Progenitor cell of endocrine pancreas (in vitro differentiated cells): ENCODE measurements around the gene KLHL1. TPM values are rescaled to one million over a fixed set of nuclear protein-coding genes. Genes with fewer than 3 reads are reported as not detected.
A peak's percentile ranks its signal among the peaks of the same experiment; 100 is the strongest.

Experiments
- DNase-seq: peaks from one replicate; pipeline ENCODE4 v3.0.0; 2021; ENCODE audit warnings: low spot score; ENCODE audit not compliant: unreplicated experiment
- H3K27ac Mint-ChIP-seq: 2 replicates; pipeline ENCODE4 v1.8.0; 2021; ENCODE audit warnings: mild to moderate bottlenecking, moderate library complexity, mixed read lengths
- H3K27me3 Mint-ChIP-seq: 2 replicates; pipeline ENCODE4 v1.8.0; 2021; ENCODE audit warnings: mixed read lengths
- H3K36me3 Mint-ChIP-seq: 2 replicates; pipeline ENCODE4 v1.8.0; 2022; ENCODE audit warnings: mixed read lengths; ENCODE audit not compliant: insufficient read depth
- H3K4me1 Mint-ChIP-seq: 2 replicates; pipeline ENCODE4 v1.8.0; 2021; ENCODE audit warnings: low read depth, mixed read lengths
- H3K4me3 Mint-ChIP-seq: 2 replicates; pipeline ENCODE4 v1.8.0; 2021; ENCODE audit warnings: low read depth, mild to moderate bottlenecking, moderate library complexity, mixed read lengths
- H3K9me3 Mint-ChIP-seq: 2 replicates; pipeline ENCODE4 v1.8.0; 2021; ENCODE audit warnings: low read depth, mixed read lengths
- total RNA-seq: library from RNA; stranded (reverse); gene quantifications from 2 replicates; pipeline ENCODE4 v1.2.1, GENCODE V29; 2021
- TF ChIP-seq, protein P1 (sequence below): fragments of 200-600 bp; sonication (generic); IDR thresholded peaks from one replicate; pipeline ENCODE4 v1.5.0; 2021; ENCODE audit warnings: antibody characterized with exemption, mild to moderate bottlenecking; ENCODE audit not compliant: unreplicated experiment

The KLHL1 gene
- total RNA-seq, 1 donor from 2014 or later: 0.14 TPM

DNA sequence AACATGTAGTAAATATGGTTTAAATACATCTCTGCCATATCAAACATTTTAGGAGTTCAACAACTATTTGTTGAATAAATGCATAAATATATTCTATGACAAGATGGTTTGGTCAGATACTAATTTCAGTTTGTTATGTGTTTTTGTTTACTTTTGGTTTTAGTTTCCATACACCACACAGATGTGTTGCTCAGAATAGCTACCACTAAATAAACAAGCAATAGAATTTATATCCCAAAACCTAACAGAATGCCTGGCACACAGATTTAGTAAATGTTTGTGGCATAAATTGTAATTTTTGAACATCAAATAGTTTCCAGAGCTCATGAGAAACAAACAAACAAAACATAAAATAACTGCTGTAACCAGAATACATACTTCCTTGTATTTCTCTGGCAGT, 127.5 kb downstream of the KLHL1 start:
- Mint-ChIP-seq H3K27ac (no peak overlapping the region), H3K9me3 (no peaks in the 10 kb centered on the region), H3K36me3 (no peaks in the 10 kb centered on the region), H3K4me3 (no peak overlapping the region), H3K27me3 (no peaks in the 10 kb centered on the region), H3K4me1 (no peaks in the 10 kb centered on the region)
- no peak for DNase-seq
- TF ChIP-seq, protein P1, sequence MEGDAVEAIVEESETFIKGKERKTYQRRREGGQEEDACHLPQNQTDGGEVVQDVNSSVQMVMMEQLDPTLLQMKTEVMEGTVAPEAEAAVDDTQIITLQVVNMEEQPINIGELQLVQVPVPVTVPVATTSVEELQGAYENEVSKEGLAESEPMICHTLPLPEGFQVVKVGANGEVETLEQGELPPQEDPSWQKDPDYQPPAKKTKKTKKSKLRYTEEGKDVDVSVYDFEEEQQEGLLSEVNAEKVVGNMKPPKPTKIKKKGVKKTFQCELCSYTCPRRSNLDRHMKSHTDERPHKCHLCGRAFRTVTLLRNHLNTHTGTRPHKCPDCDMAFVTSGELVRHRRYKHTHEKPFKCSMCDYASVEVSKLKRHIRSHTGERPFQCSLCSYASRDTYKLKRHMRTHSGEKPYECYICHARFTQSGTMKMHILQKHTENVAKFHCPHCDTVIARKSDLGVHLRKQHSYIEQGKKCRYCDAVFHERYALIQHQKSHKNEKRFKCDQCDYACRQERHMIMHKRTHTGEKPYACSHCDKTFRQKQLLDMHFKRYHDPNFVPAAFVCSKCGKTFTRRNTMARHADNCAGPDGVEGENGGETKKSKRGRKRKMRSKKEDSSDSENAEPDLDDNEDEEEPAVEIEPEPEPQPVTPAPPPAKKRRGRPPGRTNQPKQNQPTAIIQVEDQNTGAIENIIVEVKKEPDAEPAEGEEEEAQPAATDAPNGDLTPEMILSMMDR: no peak

DNA sequence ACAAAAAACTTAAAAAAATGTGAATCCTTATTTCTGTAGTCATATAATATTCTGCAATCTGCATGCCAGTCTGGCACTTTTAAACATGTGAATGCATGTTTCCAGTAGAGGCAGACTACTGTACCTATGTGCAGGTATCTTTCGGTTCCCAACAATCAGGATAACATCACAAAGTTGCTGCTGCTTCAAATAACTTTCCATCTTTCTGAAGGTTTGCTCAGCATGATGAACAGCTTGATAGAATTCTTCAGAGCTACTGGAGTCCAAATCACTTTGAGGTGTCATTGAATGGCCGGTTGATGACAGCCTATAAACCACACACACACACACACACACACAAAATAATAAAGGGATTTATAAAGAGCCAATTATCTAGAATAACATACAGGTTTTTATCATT, 132.8 kb downstream of the KLHL1 start:
- H3K4me1 Mint-ChIP-seq: no peaks in the 10 kb centered on the region
- H3K27me3 Mint-ChIP-seq: no peaks in the 10 kb centered on the region
- no peak overlapping the region for H3K4me3 Mint-ChIP-seq
- TF ChIP-seq, protein P1: no peak
- H3K36me3 Mint-ChIP-seq: no peaks in the 10 kb centered on the region
- H3K9me3 Mint-ChIP-seq: no peaks in the 10 kb centered on the region
- DNase-seq: no peak
- no peak overlapping the region for H3K27ac Mint-ChIP-seq

DNA sequence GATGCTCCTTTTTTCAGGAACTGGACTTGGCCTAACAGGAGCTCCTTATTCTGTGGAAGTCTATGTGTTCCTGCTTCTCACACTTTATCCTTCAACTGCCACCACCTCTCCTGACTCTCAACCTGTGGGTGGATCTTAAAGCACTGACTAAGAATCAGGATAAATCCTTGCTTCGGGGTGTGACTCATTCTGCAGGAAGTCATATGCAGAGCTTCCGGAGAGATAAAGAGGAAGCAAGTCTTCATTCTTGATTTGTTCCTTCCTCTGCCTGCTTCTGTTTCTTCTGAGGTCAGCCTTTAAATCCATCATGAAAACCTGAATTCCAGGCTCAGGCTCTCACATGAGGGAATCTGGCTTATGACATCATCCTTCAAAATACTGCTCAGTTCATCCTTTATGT, 137.7 kb downstream of the KLHL1 start:
- no peaks in the 10 kb centered on the region for H3K27me3 Mint-ChIP-seq
- H3K4me3 Mint-ChIP-seq: no peak overlapping the region
- H3K27ac Mint-ChIP-seq: no peak overlapping the region
- no peak for DNase-seq
- H3K9me3 Mint-ChIP-seq: no peaks in the 10 kb centered on the region
- TF ChIP-seq, protein P1: no peak
- no peaks in the 10 kb centered on the region for H3K4me1 Mint-ChIP-seq
- H3K36me3 Mint-ChIP-seq: no peaks in the 10 kb centered on the region

DNA sequence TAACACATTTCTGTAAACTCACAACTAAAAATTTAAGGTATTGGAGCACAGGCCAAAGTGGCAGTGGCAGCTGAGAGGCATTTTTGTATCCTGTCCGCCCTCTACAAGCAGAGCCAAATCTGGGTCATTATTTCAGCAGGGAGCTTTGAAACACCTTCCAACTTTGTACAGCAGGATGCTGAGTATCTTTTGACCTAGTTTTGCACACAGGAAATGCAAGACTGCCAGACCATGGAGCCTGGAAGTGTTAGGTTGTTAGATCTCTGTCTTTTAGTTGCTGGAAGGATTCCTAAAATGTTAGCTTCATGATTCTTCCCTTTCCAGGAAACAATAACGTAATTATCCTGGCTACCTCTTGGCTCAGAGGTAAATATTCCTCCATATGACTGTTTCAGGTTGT, 149.2 kb downstream of the KLHL1 start:
- peaks cover 23% of the 10 kb centered on the region for H3K4me1 Mint-ChIP-seq
- no peaks in the 10 kb centered on the region for H3K9me3 Mint-ChIP-seq
- no peaks in the 10 kb centered on the region for H3K36me3 Mint-ChIP-seq
- no peak for DNase-seq
- H3K4me3 Mint-ChIP-seq: no peak overlapping the region
- H3K27me3 Mint-ChIP-seq: no peaks in the 10 kb centered on the region
- TF ChIP-seq, protein P1: no peak
- peak overlapping the region; percentile 4 for H3K27ac Mint-ChIP-seq

DNA sequence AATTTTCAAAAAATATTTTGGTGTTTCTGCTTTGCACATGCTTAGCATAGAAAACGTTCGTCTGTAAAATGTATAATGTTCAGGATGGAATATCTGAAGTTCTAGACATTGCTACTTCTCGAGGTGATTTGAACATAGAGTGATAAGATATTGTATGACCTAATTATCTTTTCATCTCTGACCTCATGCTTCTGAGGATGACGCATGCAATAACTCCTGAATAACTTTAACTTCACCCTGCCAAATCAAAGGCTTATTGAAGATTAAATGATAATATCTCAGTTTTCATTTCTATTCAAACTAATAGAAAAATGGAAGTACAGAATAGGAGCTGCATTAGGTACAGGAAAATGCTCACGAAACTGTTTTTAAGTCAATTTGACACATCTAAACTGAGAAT, 151.4 kb downstream of the KLHL1 start:
- H3K4me3 Mint-ChIP-seq: no peak overlapping the region
- TF ChIP-seq, protein P1: no peak
- H3K36me3 Mint-ChIP-seq: no peaks in the 10 kb centered on the region
- no peaks in the 10 kb centered on the region for H3K9me3 Mint-ChIP-seq
- H3K4me1 Mint-ChIP-seq: peaks cover 23% of the 10 kb centered on the region
- no peak for DNase-seq
- no peak overlapping the region for H3K27ac Mint-ChIP-seq
- no peaks in the 10 kb centered on the region for H3K27me3 Mint-ChIP-seq
